Measurements from ENCODE around the gene F10. TPM values are rescaled to one million over a fixed set of nuclear protein-coding genes. Genes with fewer than 3 reads are reported as not detected.

The F10 gene
- total RNA-seq, 2 experiments from 2014 or later, result not detected

- BruUV-seq (replicated peaks), result no TSS peak
- H3K79me2 ChIP-seq (ENCODE audit: insufficient read depth, low read depth, low read length), result no peaks in the 10 kb centered on the region
- intact Hi-C loops (cut with micrococcal nuclease; ENCODE audit: unreplicated experiment), result no loop called here
These were observed 32.6 kb downstream of the F10 start for GRCh38 chr13:113155201-113155600.

DNA sequence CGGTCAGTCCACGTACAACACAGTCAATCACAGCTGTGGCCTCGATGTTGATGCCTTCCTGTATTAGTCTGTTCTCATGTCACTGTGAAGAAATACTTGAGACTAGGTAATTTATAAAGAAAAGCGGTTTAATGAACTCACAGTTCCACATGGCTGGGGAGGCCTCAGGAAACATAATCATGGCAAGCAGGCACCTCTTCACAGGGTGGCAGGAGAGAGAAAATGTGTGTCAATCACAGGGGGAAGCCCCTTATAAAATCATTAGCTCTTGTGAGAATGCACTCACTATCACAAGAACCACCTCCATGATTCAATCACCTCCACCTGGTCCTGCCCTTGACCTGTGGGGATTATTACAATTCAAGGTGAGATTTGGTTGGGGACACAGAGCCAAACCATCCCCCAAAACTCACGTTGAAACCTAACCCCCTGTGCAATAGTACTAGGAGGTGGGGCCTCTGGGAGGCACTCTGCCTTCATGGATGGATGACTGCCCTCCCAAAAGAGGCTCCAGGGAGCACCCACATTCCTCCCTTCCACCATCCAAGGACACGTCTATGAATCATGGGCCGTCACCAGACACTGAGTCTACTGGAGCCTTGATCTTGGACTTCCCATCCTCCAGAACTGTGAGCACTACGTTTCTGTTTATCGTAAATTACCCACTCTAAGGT lies 33.5 kb downstream of the F10 start:
- no peak overlapping the region for H3K4me2 ChIP-seq (ENCODE audit: low read length)
- no peaks in the 10 kb centered on the region for H3K79me2 ChIP-seq (ENCODE audit: insufficient read depth, low read depth, low read length)
- H3K9me2 ChIP-seq (ENCODE audit: insufficient read depth, low read length), result no peaks in the 10 kb centered on the region
- no peak overlapping the region for H3K4me3 ChIP-seq (ENCODE audit: low read depth, low read length, poor library complexity, severe bottlenecking)
- no TSS peak for BruUV-seq (replicated peaks)
- POLR2A ChIA-PET, result no interaction called here
- DNase-seq (ENCODE audit: low spot score), result no peak
- H3K36me3 ChIP-seq (ENCODE audit: insufficient read depth, low read length), result no peaks in the 10 kb centered on the region
- no peak overlapping the region for H2AFZ ChIP-seq (ENCODE audit: low read length)
- CTCF ChIA-PET (ENCODE audit: unreplicated experiment), result no interaction called here
- no peaks in the 10 kb centered on the region for H3K9me3 ChIP-seq (ENCODE audit: low read length)
- H3K27ac ChIP-seq (ENCODE audit: low read depth, low read length, poor library complexity, severe bottlenecking), result no peak overlapping the region
- intact Hi-C loops (cut with micrococcal nuclease; ENCODE audit: unreplicated experiment), result no loop called here
- no peaks in the 10 kb centered on the region for H4K20me1 ChIP-seq (ENCODE audit: insufficient read depth, low read length)
- no peak for TF ChIP-seq CTCF (conservative IDR thresholded peaks at IDR 0.05; ENCODE audit: low read length)
- no peak for TF ChIP-seq EZH2phosphoT487 (IDR thresholded peaks at IDR 0.05; ENCODE audit: borderline replicate concordance, low read depth, low read length)
- H3K4me1 ChIP-seq (ENCODE audit: insufficient read depth, low read length, poor library complexity, severe bottlenecking), result peaks cover 3% of the 10 kb centered on the region

More at GRCh38 chr13:113155201-113155600, 32.6 kb downstream of the F10 start:
- Histone ChIP-seq H2AFZ (ENCODE audit: low read length) (no peak overlapping the region), H3K4me3 (ENCODE audit: low read depth, low read length, poor library complexity, severe bottlenecking) (no peak overlapping the region), H3K4me1 (ENCODE audit: insufficient read depth, low read length, poor library complexity, severe bottlenecking) (peaks cover 3% of the 10 kb centered on the region), H3K9me2 (ENCODE audit: insufficient read depth, low read length) (no peaks in the 10 kb centered on the region), H3K4me2 (ENCODE audit: low read length) (no peak overlapping the region), H3K36me3 (ENCODE audit: insufficient read depth, low read length) (no peaks in the 10 kb centered on the region), H4K20me1 (ENCODE audit: insufficient read depth, low read length) (no peaks in the 10 kb centered on the region), H3K27ac (ENCODE audit: low read depth, low read length, poor library complexity, severe bottlenecking) (no peak overlapping the region), H3K9me3 (ENCODE audit: low read length) (no peaks in the 10 kb centered on the region)
- ChIA-PET CTCF (ENCODE audit: unreplicated experiment) (interaction anchor here (0.6 kb wide), 1 partner anchor 865 kb away, joined by 3 read pairs; no protein-coding TSS in a partner anchor), POLR2A (no interaction called here)
- DNase-seq (ENCODE audit: low spot score), result no peak
- TF ChIP-seq CTCF (conservative IDR thresholded peaks at IDR 0.05; ENCODE audit: low read length) (no peak), EZH2phosphoT487 (IDR thresholded peaks at IDR 0.05; ENCODE audit: borderline replicate concordance, low read depth, low read length) (no peak)

GRCh38 chr13:113157206-113157928 lies 34.8 kb downstream of the F10 start:
- no peak overlapping the region for H3K4me2 ChIP-seq (ENCODE audit: low read length)
- no peaks in the 10 kb centered on the region for H3K79me2 ChIP-seq (ENCODE audit: insufficient read depth, low read depth, low read length)
- no peak overlapping the region for H3K4me3 ChIP-seq (ENCODE audit: low read depth, low read length, poor library complexity, severe bottlenecking)
- ChIA-PET CTCF (ENCODE audit: unreplicated experiment) (no interaction called here), POLR2A (no interaction called here)
- no peak overlapping the region for H2AFZ ChIP-seq (ENCODE audit: low read length)
- H3K4me1 ChIP-seq (ENCODE audit: insufficient read depth, low read length, poor library complexity, severe bottlenecking), result peaks cover 3% of the 10 kb centered on the region
- no peaks in the 10 kb centered on the region for H3K9me2 ChIP-seq (ENCODE audit: insufficient read depth, low read length)
- H3K9me3 ChIP-seq (ENCODE audit: low read length), result no peaks in the 10 kb centered on the region
- H3K36me3 ChIP-seq (ENCODE audit: insufficient read depth, low read length), result no peaks in the 10 kb centered on the region
- no TSS peak for BruUV-seq (replicated peaks)
- no peak overlapping the region for H3K27ac ChIP-seq (ENCODE audit: low read depth, low read length, poor library complexity, severe bottlenecking)
- no peaks in the 10 kb centered on the region for H4K20me1 ChIP-seq (ENCODE audit: insufficient read depth, low read length)
- no peak for DNase-seq (ENCODE audit: low spot score)
- intact Hi-C loops (cut with micrococcal nuclease; ENCODE audit: unreplicated experiment), result no loop called here
- no peak for TF ChIP-seq EZH2phosphoT487 (IDR thresholded peaks at IDR 0.05; ENCODE audit: borderline replicate concordance, low read depth, low read length)
- no peak for TF ChIP-seq CTCF (conservative IDR thresholded peaks at IDR 0.05; ENCODE audit: low read length)

Data from OCI-LY7 (cell line).